ENCODE results near the gene GPR132. TPM values are rescaled to one million over a fixed set of nuclear protein-coding genes. Genes with fewer than 3 reads are reported as not detected.

The GPR132 gene
- total and polyA plus RNA-seq, 2 donors (not counting 1 experiment from before 2014, with no cell fraction given), result 38.6 to 54.5 TPM

DNA sequence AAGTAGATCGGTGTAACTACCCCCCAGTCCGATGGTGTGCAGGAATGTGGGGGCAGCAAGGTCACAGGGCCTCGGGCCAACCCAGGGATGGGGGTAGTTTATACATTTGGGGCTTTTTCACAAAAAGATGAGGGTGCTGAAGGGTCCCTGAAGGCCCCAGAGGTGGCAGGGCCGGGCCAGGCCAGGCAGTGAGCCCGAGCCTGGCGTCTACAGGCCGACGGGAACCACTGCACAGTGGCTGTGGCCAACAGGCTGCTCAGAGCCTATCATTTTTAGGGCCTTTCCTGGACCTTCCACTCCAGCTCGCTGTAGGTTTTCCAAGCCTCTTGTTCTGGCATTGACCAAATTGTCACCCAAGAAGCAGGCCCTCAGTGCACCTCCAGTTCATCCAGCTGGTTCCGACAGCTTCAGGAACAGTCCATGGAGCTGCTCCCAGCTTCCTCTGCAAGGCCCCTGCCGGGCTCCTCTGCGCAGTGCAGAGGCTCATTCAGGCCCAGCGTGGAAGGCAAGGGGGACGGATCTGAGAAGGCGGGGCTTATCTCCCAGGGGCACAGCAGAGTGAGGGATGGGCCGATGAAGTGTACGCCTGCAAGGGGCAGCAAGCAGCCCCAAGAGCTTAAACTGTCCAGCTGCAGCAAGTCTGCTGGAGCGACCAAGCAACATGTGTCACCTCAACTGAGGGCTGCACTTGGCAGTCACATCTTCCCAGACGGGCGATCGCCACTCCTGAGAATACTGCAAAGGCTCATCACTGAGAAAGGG is 58.2 kb downstream of the GPR132 start:
- H3K27ac Mint-ChIP-seq, result no peak overlapping the region
- intact Hi-C loops (cut with micrococcal nuclease), result no loop called here
- Histone ChIP-seq H2AFZ (ENCODE audit: insufficient read depth, low read depth, low read length, poor library complexity, severe bottlenecking) (no peak overlapping the region), H3K9ac (ENCODE audit: low read length) (no peak overlapping the region), H3K4me1 (ENCODE audit: control insufficient read depth in 2 of 2, insufficient read depth in 2 of 2, low read length in 2 of 2) (no peaks in the 10 kb centered on the region), H3K4me2 (replicated peaks; ENCODE audit: low read depth, low read length, poor library complexity, severe bottlenecking) (no peak overlapping the region), H4K20me1 (ENCODE audit: control insufficient read depth, insufficient read depth, low read length, poor library complexity, severe bottlenecking) (peaks cover 7% of the 10 kb centered on the region), H3K36me3 (replicated peaks in 1 of 2; ENCODE audit: control extremely low read depth in 1 of 2, control insufficient read depth in 1 of 2, extremely low read depth in 1 of 2, insufficient read depth in 2 of 2, low read length in 1 of 2) (peaks cover 2 to 19% of the 10 kb centered on the region in 2 experiments), H3K9me3 (ENCODE audit: control extremely low read depth in 1 of 3, control insufficient read depth in 2 of 3, insufficient read depth in 1 of 3, low read length in 2 of 3) (no peaks in the 10 kb centered on the region), H3K27ac (ENCODE audit: low read length in 2 of 2) (no peak overlapping the region), H3K4me3 (ENCODE audit: control extremely low read depth in 1 of 5, extremely low read depth in 1 of 5, insufficient read depth in 1 of 5, low read depth in 2 of 5, low read length in 4 of 5) (no peak overlapping the region), H3K27me3 (replicated peaks in 1 of 4; ENCODE audit: control extremely low read depth in 1 of 4, control insufficient read depth in 3 of 4, insufficient read depth in 4 of 4, low read length in 3 of 4) (no peaks in the 10 kb centered on the region), H3K79me2 (ENCODE audit: control insufficient read depth, insufficient read depth, low read length) (peaks cover 13% of the 10 kb centered on the region)
- ATAC-seq (ENCODE audit: low read depth) (no peak), DNase-seq (no peak)
- H3K9me3 Mint-ChIP-seq (ENCODE audit: insufficient read depth), result no peaks in the 10 kb centered on the region
- CTCF ChIA-PET, result no interaction called here
- no peak for TF ChIP-seq EZH2 (IDR thresholded peaks at IDR 0.05; ENCODE audit: borderline replicate concordance, insufficient read depth, low read depth, low read length, poor library complexity, severe bottlenecking)
- TF ChIP-seq, protein P1, sequence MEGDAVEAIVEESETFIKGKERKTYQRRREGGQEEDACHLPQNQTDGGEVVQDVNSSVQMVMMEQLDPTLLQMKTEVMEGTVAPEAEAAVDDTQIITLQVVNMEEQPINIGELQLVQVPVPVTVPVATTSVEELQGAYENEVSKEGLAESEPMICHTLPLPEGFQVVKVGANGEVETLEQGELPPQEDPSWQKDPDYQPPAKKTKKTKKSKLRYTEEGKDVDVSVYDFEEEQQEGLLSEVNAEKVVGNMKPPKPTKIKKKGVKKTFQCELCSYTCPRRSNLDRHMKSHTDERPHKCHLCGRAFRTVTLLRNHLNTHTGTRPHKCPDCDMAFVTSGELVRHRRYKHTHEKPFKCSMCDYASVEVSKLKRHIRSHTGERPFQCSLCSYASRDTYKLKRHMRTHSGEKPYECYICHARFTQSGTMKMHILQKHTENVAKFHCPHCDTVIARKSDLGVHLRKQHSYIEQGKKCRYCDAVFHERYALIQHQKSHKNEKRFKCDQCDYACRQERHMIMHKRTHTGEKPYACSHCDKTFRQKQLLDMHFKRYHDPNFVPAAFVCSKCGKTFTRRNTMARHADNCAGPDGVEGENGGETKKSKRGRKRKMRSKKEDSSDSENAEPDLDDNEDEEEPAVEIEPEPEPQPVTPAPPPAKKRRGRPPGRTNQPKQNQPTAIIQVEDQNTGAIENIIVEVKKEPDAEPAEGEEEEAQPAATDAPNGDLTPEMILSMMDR (IDR thresholded peaks at IDR 0.05), result no peak
- WGBS (ENCODE audit: insufficient coverage), result 96% methylated on average over 21 of the region's 21 CpGs
- POLR2A ChIA-PET, result no interaction called here
- no peak overlapping the region for H3K4me3 Mint-ChIP-seq
- H3K4me1 Mint-ChIP-seq, result peaks cover under 1% of the 10 kb centered on the region
- H3K27me3 Mint-ChIP-seq, result no peaks in the 10 kb centered on the region
